Stimulated activated CD4-positive, alpha-beta T cell treated with anti-CD3 and anti-CD28 coated beads, Interleukin-4, amount 100 ng/mL, for 24 hours (primary cell): ENCODE results near the gene EPHA6.

Experiments
- DNase-seq: peaks from one replicate; pipeline ENCODE4 v3.0.0-alpha.2; 2020

Gene EPHA6

DNA sequence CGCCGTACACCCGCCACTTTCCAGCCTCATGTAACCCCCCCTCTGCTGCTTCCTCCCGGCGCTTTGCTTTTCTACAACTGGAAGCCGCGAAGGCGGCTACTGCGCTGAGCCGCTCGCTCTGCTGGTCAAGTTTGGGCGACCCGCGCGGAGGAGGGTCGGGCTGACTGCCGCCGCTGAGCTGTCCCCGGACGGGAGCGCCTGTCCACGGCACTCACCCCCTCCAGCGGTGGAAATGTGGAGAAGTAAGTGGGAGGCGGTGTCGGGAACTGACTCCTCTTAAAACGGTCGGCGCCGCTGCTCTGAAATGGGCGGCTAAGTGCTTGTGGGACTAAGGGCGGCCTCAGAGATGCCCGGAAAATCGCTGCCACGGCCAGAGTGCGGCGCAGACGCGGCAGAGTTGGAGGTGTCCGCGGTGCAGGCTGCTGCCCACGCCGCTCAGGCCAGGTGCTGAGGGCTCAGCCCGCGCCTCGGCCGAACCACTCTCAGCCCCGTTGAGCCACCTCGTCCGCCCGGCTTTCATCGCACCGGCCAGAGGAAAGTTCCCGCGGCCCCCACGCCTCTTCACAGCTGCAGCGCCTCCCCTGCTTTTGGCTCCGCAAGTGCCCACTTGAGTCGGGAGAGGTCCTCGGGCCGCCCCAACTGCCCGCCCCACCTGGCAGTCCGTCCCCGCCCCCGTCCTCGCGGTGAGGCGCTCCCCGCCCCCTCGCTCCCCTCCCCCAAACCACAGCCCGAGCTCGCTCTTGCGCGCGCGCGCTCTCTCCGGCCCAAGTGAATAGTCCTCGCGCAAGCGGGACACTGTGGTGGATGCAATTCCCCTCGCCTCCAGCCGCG lies at the start of gene EPHA6:
EPHA6 (plus strand) TSS at position 775 of the 831 bp plus-strand sequence.
- no peak for DNase-seq

DNA sequence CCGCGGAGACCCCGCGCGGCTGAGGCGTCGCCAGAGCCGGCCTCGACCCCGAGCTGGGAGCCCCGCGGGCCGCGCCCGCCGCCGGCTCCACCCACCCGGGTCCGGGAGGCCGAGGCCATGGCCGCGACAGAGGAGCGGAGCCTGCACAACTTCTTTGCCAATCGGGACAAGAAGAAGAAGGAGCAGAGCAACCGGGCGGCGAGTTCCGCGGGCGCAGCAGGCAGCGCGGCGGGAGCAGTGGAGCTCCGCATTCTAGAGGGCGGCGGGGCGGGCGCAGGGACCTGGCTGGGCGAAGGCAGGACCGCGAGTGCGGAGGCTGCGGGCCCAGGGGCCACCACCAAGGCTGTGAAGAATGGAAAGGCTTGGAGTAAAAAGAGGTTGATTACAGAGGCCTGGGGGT lies 37.6 kb upstream of the EPHA6 start:
- DNase-seq, result no peak

DNA sequence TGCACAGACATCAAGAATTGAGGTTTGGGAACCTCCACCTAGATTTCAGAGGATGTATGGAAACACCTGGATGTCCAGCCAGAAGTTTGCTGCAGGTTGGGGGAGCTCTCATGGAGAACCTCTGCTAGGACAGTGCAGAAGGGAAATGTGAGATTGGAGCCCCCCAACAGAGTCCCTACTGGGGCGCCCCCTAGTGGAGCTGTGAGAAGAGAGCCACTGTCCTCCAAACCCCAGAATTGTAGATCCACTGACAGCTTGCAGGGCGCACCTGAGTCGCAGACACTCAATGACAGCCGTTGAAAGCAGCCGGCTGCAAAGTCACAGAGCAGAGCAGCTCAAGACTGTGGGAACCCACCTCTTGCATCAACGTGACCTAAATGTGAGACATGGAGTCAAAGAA lies 34.6 kb upstream of the EPHA6 start:
- no peak for DNase-seq

DNA sequence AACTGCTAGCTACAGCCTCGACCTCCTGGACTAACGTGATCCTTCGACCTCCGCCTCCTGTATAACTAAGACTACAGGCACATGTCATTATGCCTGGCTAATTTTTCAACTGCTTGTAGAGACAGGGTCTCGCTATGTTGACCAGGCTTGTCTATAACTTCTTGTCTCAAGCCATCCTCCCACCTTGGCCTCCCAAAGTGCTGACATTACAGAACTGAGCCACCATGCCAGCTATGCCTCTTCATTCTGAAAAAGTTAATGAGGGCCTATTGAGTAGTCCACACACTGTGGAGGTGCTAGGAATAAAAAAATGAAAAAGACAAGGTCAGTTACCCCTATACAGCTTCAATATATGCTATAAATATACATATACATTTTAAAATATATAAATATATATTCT lies 18.3 kb upstream of the EPHA6 start:
- no peak for DNase-seq

DNA sequence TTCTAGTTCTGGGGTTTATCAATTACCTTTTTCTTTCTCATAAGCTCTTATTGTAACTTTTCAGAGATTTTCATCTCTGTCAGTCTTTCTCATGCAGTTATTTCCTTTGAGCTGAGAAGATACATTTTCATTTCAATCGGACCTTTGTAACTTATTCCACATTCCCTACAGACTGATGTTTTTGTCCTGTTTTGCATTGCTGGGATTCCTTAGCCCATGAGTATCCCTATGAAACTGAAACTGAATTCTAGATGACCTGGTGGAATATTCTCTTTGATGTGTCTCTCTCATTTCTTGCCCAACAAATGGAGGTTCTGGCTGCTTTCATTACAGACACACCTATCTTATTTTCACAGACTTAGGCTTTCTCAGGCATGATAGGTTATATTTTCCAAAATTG lies 10.5 kb upstream of the EPHA6 start:
- no peak for DNase-seq

DNA sequence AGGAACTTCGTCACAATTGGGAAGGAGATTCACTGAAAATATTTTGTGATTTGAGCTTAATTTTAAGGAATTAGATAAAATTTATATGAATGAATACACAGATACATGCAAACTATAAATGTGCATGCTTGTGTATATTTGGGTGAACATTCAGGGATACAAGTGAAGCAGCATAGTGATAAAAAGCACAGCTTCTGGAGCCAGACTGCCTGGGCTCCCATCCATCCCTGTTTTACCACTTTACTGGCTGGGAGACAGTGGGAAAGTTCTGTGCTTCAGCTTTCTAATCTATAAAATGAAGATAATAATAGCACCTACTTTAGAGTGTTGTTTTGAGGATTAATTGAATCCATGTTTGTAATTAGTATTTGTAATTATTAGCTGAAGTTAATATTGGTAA lies 8.1 kb upstream of the EPHA6 start:
- DNase-seq, result no peak

DNA sequence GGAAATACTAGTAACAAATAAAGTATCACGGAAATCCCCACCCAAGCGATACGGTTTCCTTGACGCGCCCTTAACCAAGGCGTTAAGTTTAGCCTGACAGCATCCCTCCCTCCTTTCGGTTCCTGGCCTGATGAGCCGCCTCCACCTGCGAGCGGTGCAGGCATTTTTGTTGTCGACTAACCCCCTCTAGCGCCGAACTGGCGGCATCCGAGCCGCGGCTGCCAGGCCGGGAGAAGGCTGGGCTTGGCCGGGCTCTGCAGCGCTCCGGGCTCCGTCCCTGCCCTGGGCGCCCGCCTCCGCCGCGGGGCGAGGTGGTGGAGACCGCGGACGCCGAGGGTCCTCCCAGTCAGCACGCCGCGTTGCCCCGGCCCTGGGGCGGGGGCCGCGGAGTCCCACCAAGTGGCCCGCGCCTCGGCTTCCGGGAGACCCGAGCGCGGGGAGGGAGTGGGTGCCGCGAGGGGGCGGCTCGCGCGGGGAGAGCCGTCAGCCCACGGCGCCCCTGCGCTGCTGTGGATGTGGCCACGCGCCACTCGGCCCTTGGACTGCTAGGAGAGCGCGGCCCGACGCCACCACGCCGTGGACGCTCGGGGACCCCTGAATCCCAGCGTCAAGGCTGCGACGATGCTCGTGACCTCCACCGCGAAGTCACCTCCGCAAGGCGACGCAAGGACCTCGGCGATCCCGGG lies 1.1 kb upstream of the EPHA6 start:
- DNase-seq, result peak; percentile 60

DNA sequence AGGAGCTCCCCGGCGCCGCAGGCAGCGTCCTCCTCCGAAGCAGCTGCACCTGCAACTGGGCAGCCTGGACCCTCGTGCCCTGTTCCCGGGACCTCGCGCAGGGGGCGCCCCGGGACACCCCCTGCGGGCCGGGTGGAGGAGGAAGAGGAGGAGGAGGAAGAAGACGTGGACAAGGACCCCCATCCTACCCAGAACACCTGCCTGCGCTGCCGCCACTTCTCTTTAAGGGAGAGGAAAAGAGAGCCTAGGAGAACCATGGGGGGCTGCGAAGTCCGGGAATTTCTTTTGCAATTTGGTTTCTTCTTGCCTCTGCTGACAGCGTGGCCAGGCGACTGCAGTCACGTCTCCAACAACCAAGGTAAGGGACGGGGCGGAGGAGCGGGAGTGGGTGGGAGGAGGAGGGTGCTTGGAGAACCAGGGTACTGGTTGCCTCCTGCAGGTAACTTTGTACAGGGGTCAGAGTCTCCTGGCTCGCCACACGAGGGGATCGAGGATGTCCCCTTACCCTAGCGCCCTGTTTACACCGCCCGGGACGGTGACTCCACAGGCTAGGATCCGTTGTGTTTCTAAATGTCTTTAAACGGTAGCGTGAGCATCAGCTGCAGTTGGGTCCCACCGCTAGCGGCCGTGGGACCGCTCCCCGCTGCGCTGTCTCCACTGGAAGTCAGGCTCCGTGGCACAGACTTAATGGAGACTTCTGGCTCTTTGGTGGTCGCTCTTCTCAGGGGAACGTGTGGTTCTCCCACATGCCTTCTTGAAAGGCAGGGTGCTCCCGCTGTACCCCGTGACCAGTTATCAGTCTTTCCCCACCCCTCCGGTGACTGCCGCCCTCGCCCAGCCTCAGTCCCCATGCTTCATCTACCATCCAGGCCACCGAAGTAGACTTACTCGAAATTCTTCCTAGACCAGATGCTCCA lies 515 bp downstream of the EPHA6 start:
- DNase-seq, result no peak

DNA sequence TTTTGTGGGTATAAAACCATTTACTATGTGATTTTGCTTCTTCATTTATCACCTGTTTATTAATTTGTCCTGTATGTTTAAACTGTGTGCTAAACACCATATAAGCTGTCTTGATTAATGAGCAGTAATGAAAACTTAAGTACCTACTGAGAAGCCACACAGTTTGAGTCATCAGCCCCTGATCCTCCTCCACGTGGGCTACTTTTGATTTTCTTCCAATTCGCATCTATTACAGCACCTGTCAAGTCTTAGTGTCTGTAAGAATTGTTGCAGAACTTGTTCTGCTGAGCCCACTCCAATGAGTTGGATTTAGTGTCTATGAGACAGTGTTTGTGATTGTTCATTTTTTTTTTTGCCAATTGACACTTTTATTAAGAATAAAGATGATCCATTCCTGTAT lies 16.8 kb downstream of the EPHA6 start:
- no peak for DNase-seq

DNA sequence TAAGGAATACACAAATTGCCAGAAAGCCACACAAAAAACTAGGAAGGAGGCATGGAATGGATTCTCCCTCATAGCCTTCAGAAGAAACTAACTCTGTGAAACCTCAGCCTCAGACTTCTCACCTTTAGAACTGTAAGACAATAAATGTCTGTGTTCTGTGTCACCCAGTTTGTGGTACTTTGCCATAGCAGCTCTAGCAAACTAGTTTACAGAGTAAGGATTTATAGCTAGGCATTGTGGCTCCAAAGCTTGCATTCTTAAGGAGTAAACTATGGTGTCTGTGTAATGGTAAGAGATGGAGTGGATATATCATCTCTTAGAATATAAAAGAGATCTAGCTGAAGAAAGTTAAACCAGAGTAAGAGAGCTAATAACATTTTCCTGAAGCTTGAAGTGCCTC lies 18.9 kb downstream of the EPHA6 start:
- DNase-seq, result no peak

DNA sequence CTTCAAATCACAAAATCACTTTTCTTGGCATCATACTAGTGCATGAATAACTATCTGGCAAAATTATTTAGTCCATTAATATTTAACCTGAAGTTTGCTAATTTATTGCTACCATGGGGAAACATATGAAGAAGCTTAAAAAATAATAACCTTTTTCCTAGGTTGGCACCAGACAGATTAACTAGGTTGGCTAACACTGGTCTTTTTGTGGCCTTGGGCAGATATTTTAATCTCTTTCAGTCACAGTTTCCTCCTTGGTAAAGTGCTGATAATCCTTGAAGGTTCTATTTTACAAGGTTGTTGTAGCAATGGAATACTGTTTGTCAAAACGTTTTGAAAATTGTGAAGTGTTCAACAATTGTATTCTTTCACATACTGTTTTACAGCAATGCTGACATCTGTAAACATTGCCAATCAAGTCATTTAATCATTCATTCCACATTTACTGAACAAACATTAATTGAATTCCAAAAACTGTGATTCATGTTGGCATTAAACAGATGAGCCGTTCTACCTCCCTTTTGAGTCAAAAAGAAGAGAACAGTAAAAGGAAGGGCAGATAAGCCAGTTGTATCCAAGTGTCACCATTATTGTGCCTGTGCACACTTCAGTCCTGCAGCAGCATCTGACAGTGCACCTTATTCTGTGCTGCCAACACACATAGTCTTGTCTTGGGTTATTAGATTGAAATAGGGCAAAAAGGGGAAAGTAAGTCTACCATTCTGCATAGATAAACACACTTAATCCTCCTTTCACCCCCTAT lies 21.9 kb downstream of the EPHA6 start:
- DNase-seq, result no peak

DNA sequence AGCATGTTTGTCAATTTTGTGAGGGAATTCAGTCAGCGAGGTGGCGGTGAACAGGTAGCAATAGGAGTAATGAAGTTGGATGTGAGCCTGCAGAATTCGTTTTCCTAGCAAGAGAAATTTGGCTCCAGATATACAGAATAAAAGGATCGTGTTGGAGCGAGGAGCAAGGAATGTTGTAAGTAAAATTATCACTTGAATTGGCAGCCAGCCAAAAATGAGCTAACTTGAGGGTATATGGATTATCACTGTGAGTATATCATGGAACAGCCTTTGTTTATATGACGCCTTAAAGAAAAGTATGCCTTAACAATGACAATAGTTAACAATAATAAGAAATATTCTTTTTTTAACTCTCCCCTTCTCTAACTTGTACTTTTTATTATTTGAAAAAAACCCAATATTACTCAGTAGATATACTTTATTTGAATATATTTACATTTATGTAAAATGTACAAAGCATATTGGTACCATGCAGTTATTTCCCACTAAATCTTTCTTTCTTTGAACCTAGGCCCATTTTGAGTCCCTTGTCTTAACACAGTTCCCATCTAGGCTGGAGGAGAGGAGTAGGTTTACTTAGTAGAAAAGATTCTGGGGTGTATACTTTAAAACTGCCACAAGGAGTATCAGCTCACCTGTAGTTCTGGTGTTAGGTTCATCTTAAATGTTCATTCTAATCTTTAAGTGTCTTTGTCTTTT lies 29.3 kb downstream of the EPHA6 start:
- DNase-seq, result no peak

DNA sequence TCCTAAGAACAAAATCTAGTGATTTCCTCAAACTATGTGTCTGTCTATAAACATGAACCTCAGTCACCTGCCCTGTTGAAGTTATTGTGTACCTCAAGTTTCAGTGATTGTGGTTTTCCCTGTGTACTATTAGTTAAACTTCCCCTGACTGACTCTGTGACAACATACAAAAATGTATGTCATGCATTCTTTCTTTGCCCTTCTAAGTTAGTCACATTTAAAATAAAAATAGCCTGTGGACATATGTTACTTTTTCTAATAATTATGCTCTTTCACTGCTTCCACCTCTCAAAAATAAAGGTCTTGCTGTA lies 29.8 kb downstream of the EPHA6 start:
- no peak for DNase-seq

DNA sequence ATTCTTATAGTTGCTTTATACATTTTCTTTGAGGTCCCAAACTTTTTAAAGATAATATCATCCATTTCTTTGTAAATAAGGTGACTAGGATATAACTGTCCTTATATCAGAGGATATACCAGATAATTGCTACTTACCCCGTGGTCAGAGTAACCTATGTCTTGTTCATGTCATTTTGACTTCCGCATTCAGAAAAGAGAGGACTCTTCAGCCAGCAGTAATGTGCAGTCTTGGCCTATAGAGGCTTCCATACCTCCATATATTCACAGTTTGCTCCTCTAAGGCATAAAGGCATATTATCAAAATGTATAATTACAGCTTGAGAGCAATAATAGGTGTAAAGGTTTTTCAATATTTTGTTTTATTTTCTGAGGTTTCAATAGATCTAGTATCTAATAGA lies 38.5 kb downstream of the EPHA6 start:
- no peak for DNase-seq

DNA sequence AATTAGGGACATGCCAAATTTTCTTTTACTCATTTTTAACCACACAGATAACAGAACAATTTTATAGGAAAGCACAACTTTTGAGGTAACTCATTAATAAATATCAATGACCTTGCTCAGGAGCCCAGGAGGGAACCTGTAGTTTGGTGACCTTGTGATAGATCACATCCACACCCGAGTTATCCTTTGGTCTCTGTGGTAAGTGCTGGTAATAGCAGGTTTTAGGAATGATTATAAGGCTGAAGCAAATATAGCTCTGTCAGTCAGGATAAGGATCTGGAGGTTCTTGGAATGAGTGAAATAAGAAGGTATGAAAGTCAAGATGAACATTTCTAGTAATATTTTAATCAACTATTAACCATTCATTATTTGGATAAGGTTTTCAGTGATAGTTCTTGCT lies 46.5 kb downstream of the EPHA6 start:
- no peak for DNase-seq

DNA sequence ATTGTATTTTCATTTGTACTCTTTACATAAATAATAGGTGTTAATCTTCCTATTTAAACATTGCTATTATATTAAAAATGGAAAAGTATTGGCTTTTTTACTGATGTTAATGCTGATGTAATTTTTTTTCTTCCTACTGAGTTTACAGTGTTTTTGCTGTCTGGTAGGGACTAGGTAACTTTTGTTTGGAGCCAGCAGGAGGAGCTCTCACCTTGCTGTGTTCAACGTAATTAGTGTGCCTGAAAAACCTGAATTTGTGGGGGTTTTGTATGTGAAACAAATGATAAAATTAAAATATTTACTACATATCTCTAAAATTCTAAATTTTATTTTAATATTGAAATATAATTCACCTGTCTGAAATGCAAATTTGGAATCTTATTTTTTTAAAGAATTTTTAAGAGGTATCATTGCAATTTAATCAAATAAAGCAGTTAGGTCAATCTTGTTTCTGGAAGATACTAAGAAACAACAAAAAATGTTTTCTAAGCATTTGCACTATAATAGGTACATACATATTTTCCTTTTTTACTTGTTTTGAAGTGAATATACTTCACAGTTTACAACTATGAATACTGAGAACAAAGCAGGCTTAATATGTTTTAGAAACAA lies 48.8 kb downstream of the EPHA6 start:
- no peak for DNase-seq

DNA sequence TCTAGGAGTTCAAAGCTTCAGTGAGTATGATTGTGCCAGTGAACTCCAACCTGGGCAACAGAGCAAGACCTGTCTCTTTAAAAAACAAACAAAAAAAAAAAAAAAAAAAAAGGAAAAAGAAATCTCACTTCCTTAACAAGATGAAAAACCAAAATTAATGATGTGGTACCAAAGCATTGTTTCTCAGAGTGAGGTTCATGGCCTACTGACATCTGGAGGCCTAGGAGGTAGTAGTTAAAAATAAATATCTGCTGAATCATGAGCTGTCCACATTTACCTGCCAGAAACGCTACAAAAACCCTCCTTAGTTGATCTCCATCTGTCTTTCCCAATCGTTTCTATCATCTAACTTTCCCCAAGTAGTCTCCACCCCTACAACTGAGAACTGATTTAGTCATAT lies 51.2 kb downstream of the EPHA6 start:
- no peak for DNase-seq

DNA sequence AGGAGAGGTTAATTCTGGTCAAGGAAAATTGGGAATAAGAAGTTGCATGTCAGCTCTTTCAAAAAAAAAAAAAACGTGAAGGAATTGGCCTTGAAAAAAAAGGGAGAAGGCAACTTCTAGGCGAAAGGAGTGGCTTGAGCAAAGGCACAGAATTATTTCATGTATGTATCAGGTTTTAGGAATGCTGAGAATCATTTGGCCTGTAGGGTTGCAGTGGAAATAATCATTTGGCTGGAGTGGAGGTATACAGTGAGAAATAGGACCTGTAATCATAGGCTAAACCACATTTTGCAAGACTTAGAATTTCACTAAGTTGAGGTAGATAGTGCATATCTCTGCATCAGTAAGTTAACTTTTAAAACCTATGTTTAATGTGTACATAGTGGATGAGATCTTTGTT lies 54.9 kb downstream of the EPHA6 start:
- no peak for DNase-seq

DNA sequence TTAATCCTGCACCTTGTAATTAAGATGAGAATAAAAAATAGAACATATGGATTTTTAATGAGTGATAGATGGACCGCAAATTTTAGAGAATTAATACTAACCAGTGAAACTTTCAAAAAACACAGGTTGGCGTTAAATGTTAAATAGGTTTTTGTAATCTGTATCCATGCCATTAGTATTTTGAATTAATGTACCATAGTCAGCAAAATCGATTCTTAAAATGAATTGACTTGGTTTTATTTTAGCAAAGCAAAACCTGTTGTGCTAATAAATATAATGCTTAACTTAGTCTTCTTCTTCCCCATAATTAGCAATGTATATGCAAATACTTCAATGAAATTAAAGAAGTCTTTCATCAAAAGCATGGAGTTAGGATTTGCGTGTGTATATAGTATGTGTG lies 63.1 kb downstream of the EPHA6 start:
- DNase-seq, result no peak

DNA sequence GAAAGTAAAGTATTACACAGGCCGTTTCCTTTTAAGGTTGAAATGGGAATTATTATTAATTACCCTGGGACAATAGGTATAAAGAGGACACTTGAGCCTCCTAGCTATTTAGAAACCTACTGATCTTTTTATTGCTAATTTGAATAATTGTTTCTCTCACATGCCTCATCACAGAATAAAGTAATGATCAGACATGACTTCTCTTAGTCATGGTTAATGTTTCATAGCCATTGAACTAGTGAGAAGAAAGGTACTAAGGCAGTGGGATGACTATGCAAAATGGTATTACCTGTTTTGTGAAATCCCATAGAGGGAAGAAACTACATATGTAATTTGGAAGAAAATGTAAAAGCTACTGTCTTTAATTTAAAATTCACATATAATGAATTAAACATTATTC lies 85.6 kb downstream of the EPHA6 start:
- no peak for DNase-seq

DNA sequence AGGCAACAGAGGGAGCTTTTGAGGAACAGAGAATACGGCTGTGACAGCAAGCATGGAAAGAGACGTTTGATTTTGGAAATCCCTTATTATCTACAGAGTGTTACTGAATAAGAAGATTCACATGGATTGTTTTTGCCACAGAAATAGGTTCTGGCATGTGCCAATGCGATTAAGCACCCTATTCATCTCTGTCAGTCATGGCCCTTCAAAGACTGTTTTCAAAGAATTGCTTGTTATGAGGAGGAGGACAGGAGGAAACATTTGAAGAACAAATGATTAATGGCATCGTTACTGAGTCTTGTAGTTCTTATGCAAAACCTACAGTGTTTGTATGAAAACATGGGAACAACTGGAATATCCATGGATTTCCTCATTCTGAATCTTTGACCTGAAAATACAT lies 86.2 kb downstream of the EPHA6 start:
- DNase-seq, result no peak

DNA sequence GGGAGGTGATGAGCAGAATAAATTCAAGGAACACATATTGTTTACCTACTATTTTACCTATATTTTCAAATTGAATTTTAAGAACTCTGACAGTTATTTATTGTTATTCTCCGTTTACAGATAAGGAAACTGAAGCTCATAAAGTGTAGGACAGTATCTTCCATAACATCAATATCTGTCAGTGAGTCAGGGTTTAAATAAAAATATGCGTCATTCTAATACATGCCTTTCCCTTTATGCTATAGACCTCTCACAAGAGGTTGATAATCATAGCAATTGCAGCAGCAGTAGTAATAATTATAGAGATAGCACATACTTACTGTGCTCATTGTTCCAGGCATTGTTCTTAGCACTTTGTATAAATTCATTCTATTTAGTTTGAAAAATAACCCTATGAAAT lies 101.1 kb downstream of the EPHA6 start:
- no peak for DNase-seq
